Ovary (tissue), 3 donors: Measurements from ENCODE around the gene SRM.

Experiments
- CTCF ChIP-seq, 3 donors: fragments of 450-650 bp in 2 of 3; fragments of 200-600 bp in 1 of 3; IDR thresholded peaks; one replicate each; pipeline versions ENCODE4 v1.5.1 to v1.8.0; 2016 to 2022; ENCODE audit warnings: antibody characterized with exemption in 3 of 3, mild to moderate bottlenecking in 1 of 3
- POLR2A ChIP-seq: fragments of 450-650 bp; IDR thresholded peaks from one replicate; pipeline ENCODE4 v1.6.1; 2017; ENCODE audit warnings: antibody characterized with exemption, mild to moderate bottlenecking, moderate library complexity
- donor health status: DM: no; HTN: no; CAD: no.

GRCh38 chr1:11067716-11068599 is 8.1 kb upstream of the SRM start:
- TF ChIP-seq CTCF (IDR thresholded peaks at IDR 0.05) = no peak
- TF ChIP-seq POLR2A = no peak
